K562 (cell line): ENCODE data around the gene RBPJL. TPM values are rescaled to one million over a fixed set of nuclear protein-coding genes. Genes with fewer than 3 reads are reported as not detected.

ENCODE experiments used
- ATAC-seq: fragments of 200-7000 bp; cut with Tn5 transposase; 3 replicates; pipeline ENCODE4 v1.9.1; 2020; ENCODE audit warnings: moderate library complexity
- BruUV-seq: library from RNA; stranded (reverse); fragments of 400-500 nt; replicated peaks from 2 replicates; lab custom pipeline; 2021; lab: Mats Ljungman, UMichigan
- CTCF ChIA-PET: fragments of 300-600 bp; formaldehyde crosslinking; extraction: SDS; loops from one replicate; lab custom pipeline; 2021; ENCODE audit warnings: low intra/inter-chr PET ratio; lab: Yijun Ruan, JAX
- POLR2A ChIA-PET: fragments of 300-600, 350-650 bp; sonication (Branson Sonifier 250); formaldehyde crosslinking; extraction: SDS; loops from one replicate; lab custom pipeline; 2021; ENCODE audit warnings: antibody characterized with exemption, inconsistent platforms; lab: Yijun Ruan, JAX
- DNase-seq, 4 experiments: peaks; one replicate each; pipeline versions ENCODE4 v3.0.0 to v3.0.0-alpha.2; 2011 to 2018; ENCODE audit warnings: low spot score in 3 of 4, mixed read lengths in 3 of 4; ENCODE audit errors: extremely low read depth in 1 of 4
- FAIRE-seq: peaks from 2 replicates; lab custom pipeline; 2011; peaks lifted over from hg19 to GRCh38; lab: Jason Lieb, UNC
- H2AFZ ChIP-seq: 2 replicates; pipeline ENCODE4 v1.6.0; 2011; ENCODE audit warnings: low read depth, low read length, control low read depth, inconsistent platforms
- H3K27ac ChIP-seq: fragments of 200-600 bp; 3 replicates; pipeline ENCODE4 v1.8.0; 2011; ENCODE audit warnings: low read depth, mild to moderate bottlenecking, control low read depth, inconsistent platforms, low read length, moderate library complexity, mixed read lengths; ENCODE audit errors: extremely low read depth
- H3K27me3 ChIP-seq, 2 experiments: fragments of 300-600 bp in 1 of 2; 2 replicates in 1 of 2; 3 replicates in 1 of 2; pipeline versions ENCODE4 v1.6.0 to v1.8.0; 2011; ENCODE audit warnings: inconsistent platforms in 2 of 2, low read length in 2 of 2, mild to moderate bottlenecking in 1 of 2, mixed read lengths in 1 of 2, moderate library complexity in 1 of 2; ENCODE audit not compliant: control insufficient read depth in 2 of 2, insufficient read depth in 2 of 2
- H3K36me3 ChIP-seq: fragments of 300-600 bp; 3 replicates; pipeline ENCODE4 v1.8.0; 2011; ENCODE audit warnings: mild to moderate bottlenecking, low read length, inconsistent platforms; ENCODE audit not compliant: control insufficient read depth, insufficient read depth
- H3K4me1 ChIP-seq, 2 experiments: fragments of 200-600 bp in 1 of 2; replicated peaks in 1 of 2; 2 replicates in 1 of 2; 3 replicates in 1 of 2; pipeline versions ENCODE4 v1.5.1 to v1.8.0; 2011; ENCODE audit warnings: inconsistent platforms in 2 of 2, low read length in 2 of 2, mild to moderate bottlenecking in 1 of 2, mixed read lengths in 1 of 2, moderate library complexity in 1 of 2; ENCODE audit not compliant: control insufficient read depth in 2 of 2, insufficient read depth in 2 of 2
- H3K4me2 ChIP-seq: 2 replicates; pipeline ENCODE4 v1.6.1; 2011; ENCODE audit warnings: low read length, control low read depth, inconsistent platforms, mixed read lengths; ENCODE audit not compliant: insufficient read depth
- H3K4me3 ChIP-seq: fragments of 200-600 bp; sonication (generic), shearing (Covaris generic); 2 replicates; pipeline ENCODE4 v1.5.1; 2016; ENCODE audit warnings: control low read depth, inconsistent platforms
- H3K79me2 ChIP-seq: fragments of 200-600 bp; 3 replicates; pipeline ENCODE4 v1.8.0; 2011; ENCODE audit warnings: low read length, inconsistent platforms; ENCODE audit not compliant: control insufficient read depth, insufficient read depth
- H3K9ac ChIP-seq, 2 experiments: 2 replicates each; pipeline versions ENCODE4 v1.6.0 to v1.6.1; 2011; ENCODE audit warnings: low read depth in 2 of 2, low read length in 2 of 2, control low read depth in 1 of 2, inconsistent platforms in 1 of 2, mild to moderate bottlenecking in 1 of 2, mixed read lengths in 1 of 2; ENCODE audit not compliant: insufficient read depth in 1 of 2
- H3K9me1 ChIP-seq: one replicate; pipeline ENCODE4 v1.6.0; 2011; ENCODE audit warnings: inconsistent platforms, mild to moderate bottlenecking, low read length, moderate library complexity; ENCODE audit not compliant: control insufficient read depth, insufficient read depth
- H3K9me3 ChIP-seq: replicated peaks from 2 replicates; pipeline ENCODE4 v1.5.1; 2011; ENCODE audit warnings: low read depth, low read length, inconsistent platforms; ENCODE audit not compliant: control insufficient read depth, insufficient read depth
- H4K20me1 ChIP-seq: replicated peaks from 2 replicates; pipeline ENCODE4 v1.6.1; 2011; ENCODE audit warnings: low read length, inconsistent platforms, mixed read lengths; ENCODE audit not compliant: control insufficient read depth, insufficient read depth
- ASH1L ChIP-seq: fragments of 450-650 bp; IDR thresholded peaks from 2 replicates; pipeline ENCODE4 v1.6.1; 2018; ENCODE audit warnings: borderline replicate concordance, mild to moderate bottlenecking, low read depth; ENCODE audit not compliant: partially characterized antibody
- IFI16 ChIP-seq: fragments of 250-450 bp; sonication (Bioruptor Pico); IDR thresholded peaks from 2 replicates; pipeline ENCODE4 v2.1.2; 2022; ENCODE audit warnings: mild to moderate bottlenecking, inconsistent platforms
- NCOA2 ChIP-seq, 2 experiments: fragments of 450-650 bp; IDR thresholded peaks; 2 replicates each; pipeline ENCODE4 v1.6.1; 2018; ENCODE audit warnings: mild to moderate bottlenecking in 2 of 2, moderate library complexity in 1 of 2; ENCODE audit not compliant: partially characterized antibody in 2 of 2
- NR2C2 ChIP-seq, 2 experiments: fragments of 200-800 bp in 1 of 2; sonication (Bioruptor generic) in 1 of 2; sonication (generic) in 1 of 2; formaldehyde crosslinking in 1 of 2; IDR thresholded peaks; 2 replicates each; pipeline versions ENCODE4 v1.6.1 to v1.8.0; 2016 to 2022; ENCODE audit warnings: mild to moderate bottlenecking in 1 of 2, missing compliant biosample characterization in 1 of 2, missing genetic modification characterization in 1 of 2, missing genetic modification reagents in 1 of 2
- RBM25 ChIP-seq: fragments of 200-400 bp; formaldehyde crosslinking; IDR thresholded peaks from 2 replicates; pipeline ENCODE4 v1.6.1; 2018; ENCODE audit warnings: low read length, low read depth, moderate library complexity; ENCODE audit not compliant: severe bottlenecking
- TCF7L2 ChIP-seq: fragments of 150-350 bp; IDR thresholded peaks from 2 replicates; pipeline ENCODE4 v1.6.1; 2016; ENCODE audit warnings: low read depth, mild to moderate bottlenecking, low read length, moderate library complexity
- ZBED1 ChIP-seq: IDR thresholded peaks from 2 replicates; pipeline ENCODE4 v1.6.1; 2014
- ZNF324 ChIP-seq: fragments of 250-450 bp; sonication (Bioruptor Pico); IDR thresholded peaks from 2 replicates; pipeline ENCODE4 v1.4.0; 2020; ENCODE audit warnings: mild to moderate bottlenecking
- ZNF79 ChIP-seq: fragments of 250-450 bp; sonication (Bioruptor Pico); IDR thresholded peaks from 2 replicates; pipeline ENCODE4 v1.4.0; 2020; ENCODE audit warnings: low read depth, mild to moderate bottlenecking, moderate library complexity
- WGBS: fragments of 100-300 bp; shearing (Covaris generic); methylation state at CpG from one replicate; pipeline ENCODE4 v1.1.6; 2016; ENCODE audit warnings: low coverage, mixed read lengths; ENCODE audit not compliant: insufficient coverage; ENCODE audit errors: missing lambda C conversion rate; 5-methylcytosine and 5-hydroxymethylcytosine counted together
- in situ Hi-C: fragments of 300-500 bp; cut with MboI; formaldehyde crosslinking; loops from 4 replicates; pipeline ENCODE4 v1.15.0; 2018; ENCODE audit warnings: inconsistent platforms, mixed read lengths
- intact Hi-C: fragments of 100-400 bp; cut with micrococcal nuclease; formaldehyde crosslinking; loops from 2 replicates; pipeline ENCODE4 v1.14.2; 2022
- polyA plus RNA-seq, 8 experiments: library from polyadenylated mRNA; depleted of rRNA in 4 of 8; stranded (reverse) in 5 of 8; unstranded in 3 of 8; fragments of >200 nt; fragmentation: Nextera tagmentation in 2 of 8; fragmentation: Illumina TruSeq in 1 of 8; extraction: Ambion mirVana in 2 of 8; extraction: Trizol in 1 of 8; gene quantifications; 2 replicates each; pipeline versions ENCODE4 v1.2.1 to v1.2.3, GENCODE V29; 2011 to 2014; ENCODE audit warnings: inconsistent platforms in 1 of 8, missing spikeins in 1 of 8
- total RNA-seq, 7 experiments: library from RNA; depleted of rRNA in 6 of 7; stranded (reverse); fragments of >200 nt in 6 of 7; fragmentation: Illumina TruSeq in 2 of 7; extraction: Trizol in 2 of 7; gene quantifications; 2 replicates each; pipeline versions ENCODE4 v1.2.1 to v1.2.3, GENCODE V29; 2011 to 2021; ENCODE audit warnings: low replicate concordance in 1 of 7

RBPJL gene
- total and polyA plus RNA-seq, 9 of the 15 experiments (the other 6 are each of a cell fraction or from before 2014, with no cell fraction given) = not detected

DNA sequence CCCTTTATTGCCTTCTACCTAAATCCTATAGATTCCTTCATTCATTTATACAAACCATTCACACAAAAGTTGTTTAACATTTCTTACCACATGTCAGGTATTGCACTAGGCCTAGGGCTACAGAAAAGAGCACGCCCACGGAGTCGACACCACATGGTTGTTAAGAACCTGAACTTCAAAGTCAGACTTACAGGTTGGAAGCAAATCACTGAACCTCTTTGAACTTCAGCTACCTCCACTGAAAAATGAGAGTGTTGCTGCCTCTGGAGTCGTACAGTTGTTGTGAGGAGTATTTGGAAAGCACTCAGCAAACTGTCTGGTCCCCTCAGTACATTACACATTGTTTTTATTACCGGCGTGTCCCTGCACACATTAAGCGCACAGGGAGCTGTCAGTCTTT, 48.9 kb upstream of the RBPJL start:
- Histone ChIP-seq H2AFZ (no peak overlapping the region), H3K4me3 (no peak overlapping the region), H3K9ac (no peak overlapping the region), H3K36me3 (no peaks in the 10 kb centered on the region), H3K79me2 (no peaks in the 10 kb centered on the region), H4K20me1 (no peaks in the 10 kb centered on the region; the same call in 1 of the 2 replicates), H3K9me1 (no peaks in the 10 kb centered on the region), H3K9me3 (no peaks in the 10 kb centered on the region), H3K4me2 (no peak overlapping the region), H3K4me1 (no peaks in the 10 kb centered on the region), H3K27me3 (peaks cover 0 to 5% of the 10 kb centered on the region in 2 experiments; a peak in 2 of 5 replicates), H3K27ac (no peak overlapping the region)
- DNase-seq (no peak), FAIRE-seq (no peak), ATAC-seq (no peak)
- POLR2A ChIA-PET = no interaction called here
- BruUV-seq = no TSS peak
- in situ Hi-C loops = no loop called here
- intact Hi-C loops = no loop called here
- 3% methylated on average over 7 of the region's 7 CpGs for WGBS
- TF ChIP-seq TCF7L2 = no peak
- TF ChIP-seq IFI16 = no peak
- TF ChIP-seq RBM25 = no peak
- TF ChIP-seq NCOA2 (IDR thresholded peaks at IDR 0.05; ENCODE audit: partially characterized antibody in 2 of 2) = no peak
- no peak for TF ChIP-seq ASH1L
- no peak for TF ChIP-seq ZBED1
- TF ChIP-seq NR2C2 (CRISPR knock-in tag; IDR thresholded peaks at IDR 0.05) = no peak
- no peak for TF ChIP-seq NR2C2 (tag; IDR thresholded peaks at IDR 0.05)
- no peak for TF ChIP-seq ZNF324 (CRISPR knock-in tag)
- TF ChIP-seq ZNF79 = no peak
- CTCF ChIA-PET = no interaction called here
